K562 (cell line): ENCODE data around the gene RABGAP1L. TPM values are rescaled to one million over a fixed set of nuclear protein-coding genes. Genes with fewer than 3 reads are reported as not detected.
A peak's percentile ranks its signal among the peaks of the same experiment; 100 is the strongest.

Experiments used
- HNRNPLL ChIP-seq: fragments of 200-400 bp; formaldehyde crosslinking; IDR thresholded peaks from 2 replicates; pipeline ENCODE4 v1.6.1; 2017; ENCODE audit warnings: low read length, low read depth, mild to moderate bottlenecking; ENCODE audit not compliant: poor library complexity, severe bottlenecking
- NKRF ChIP-seq: fragments of 450-650 bp; IDR thresholded peaks from 2 replicates; pipeline ENCODE4 v1.6.1; 2016; ENCODE audit warnings: borderline replicate concordance
- PHB2 ChIP-seq: fragments of 450-650 bp; IDR thresholded peaks from 2 replicates; pipeline ENCODE4 v1.6.1; 2017; ENCODE audit warnings: low read depth
- POLR2A ChIP-seq: fragments of 450-650 bp; conservative IDR thresholded peaks from 2 replicates; pipeline ENCODE4 v1.6.1; 2016
- SMARCA5 ChIP-seq: fragments of 450-650 bp; IDR thresholded peaks from 2 replicates; pipeline ENCODE4 v1.6.1; 2016
- SP1 ChIP-seq: sonication (generic); formaldehyde crosslinking; IDR thresholded peaks from 2 replicates; pipeline ENCODE4 v1.8.1; 2022; ENCODE audit warnings: mild to moderate bottlenecking, missing genetic modification reagents
- SPI1 ChIP-seq: IDR thresholded peaks from 2 replicates; pipeline ENCODE4 v1.6.1; 2011; ENCODE audit warnings: low read depth, low read length, control low read depth, borderline replicate concordance
- TAF7 ChIP-seq: fragments of 450-650 bp; IDR thresholded peaks from 2 replicates; pipeline ENCODE4 v1.6.1; 2016; ENCODE audit warnings: missing genetic modification characterization, missing compliant biosample characterization
- ZBTB49 ChIP-seq: sonication (generic); formaldehyde crosslinking; IDR thresholded peaks from 2 replicates; pipeline ENCODE4 v1.8.0; 2022; ENCODE audit warnings: missing genetic modification reagents, mild to moderate bottlenecking, borderline replicate concordance
- ZNF140 ChIP-seq: fragments of 250-450 bp; sonication (Bioruptor Pico); IDR thresholded peaks from 2 replicates; pipeline ENCODE4 v1.8.0; 2021; ENCODE audit warnings: moderate library complexity, mild to moderate bottlenecking, inconsistent platforms
- ZNF197 ChIP-seq: fragments of 200-800 bp; sonication (Bioruptor generic); IDR thresholded peaks from 2 replicates; pipeline ENCODE4 v1.6.1; 2016; ENCODE audit warnings: low read depth, missing genetic modification characterization, missing compliant biosample characterization
- ZNF512 ChIP-seq: IDR thresholded peaks from 2 replicates; pipeline ENCODE4 v1.6.1; 2016; ENCODE audit warnings: missing genetic modification characterization, missing compliant biosample characterization
- polyA plus RNA-seq, 8 experiments: library from polyadenylated mRNA; depleted of rRNA in 4 of 8; stranded (reverse) in 5 of 8; unstranded in 3 of 8; fragments of >200 nt; fragmentation: Nextera tagmentation in 2 of 8; fragmentation: Illumina TruSeq in 1 of 8; extraction: Ambion mirVana in 2 of 8; extraction: Trizol in 1 of 8; gene quantifications; 2 replicates each; pipeline versions ENCODE4 v1.2.1 to v1.2.3, GENCODE V29; 2011 to 2014; ENCODE audit warnings: inconsistent platforms in 1 of 8, missing spikeins in 1 of 8
- total RNA-seq, 7 experiments: library from RNA; depleted of rRNA in 6 of 7; stranded (reverse); fragments of >200 nt in 6 of 7; fragmentation: Illumina TruSeq in 2 of 7; extraction: Trizol in 2 of 7; gene quantifications; 2 replicates each; pipeline versions ENCODE4 v1.2.1 to v1.2.3, GENCODE V29; 2011 to 2021; ENCODE audit warnings: low replicate concordance in 1 of 7
- TF ChIP-seq, protein P1 (sequence below): fragments of 150-350 bp; IDR thresholded peaks from 2 replicates; pipeline ENCODE4 v1.6.1; 2014; ENCODE audit warnings: low read depth, mild to moderate bottlenecking, low read length, borderline replicate concordance
- TF ChIP-seq, protein P2 (sequence below): fragments of 150-350 bp; conservative IDR thresholded peaks from 2 replicates; pipeline ENCODE4 v1.6.1; 2014; ENCODE audit warnings: low read length

The RABGAP1L gene
- total and polyA plus RNA-seq, 9 of the 15 experiments (the other 6 are each of a cell fraction or from before 2014, with no cell fraction given): 16.5 to 44.9 (median 26.7) TPM

GRCh38 chr1:174159252-174160108 is at the start of gene RABGAP1L (continued):
- TF ChIP-seq, protein P1, sequence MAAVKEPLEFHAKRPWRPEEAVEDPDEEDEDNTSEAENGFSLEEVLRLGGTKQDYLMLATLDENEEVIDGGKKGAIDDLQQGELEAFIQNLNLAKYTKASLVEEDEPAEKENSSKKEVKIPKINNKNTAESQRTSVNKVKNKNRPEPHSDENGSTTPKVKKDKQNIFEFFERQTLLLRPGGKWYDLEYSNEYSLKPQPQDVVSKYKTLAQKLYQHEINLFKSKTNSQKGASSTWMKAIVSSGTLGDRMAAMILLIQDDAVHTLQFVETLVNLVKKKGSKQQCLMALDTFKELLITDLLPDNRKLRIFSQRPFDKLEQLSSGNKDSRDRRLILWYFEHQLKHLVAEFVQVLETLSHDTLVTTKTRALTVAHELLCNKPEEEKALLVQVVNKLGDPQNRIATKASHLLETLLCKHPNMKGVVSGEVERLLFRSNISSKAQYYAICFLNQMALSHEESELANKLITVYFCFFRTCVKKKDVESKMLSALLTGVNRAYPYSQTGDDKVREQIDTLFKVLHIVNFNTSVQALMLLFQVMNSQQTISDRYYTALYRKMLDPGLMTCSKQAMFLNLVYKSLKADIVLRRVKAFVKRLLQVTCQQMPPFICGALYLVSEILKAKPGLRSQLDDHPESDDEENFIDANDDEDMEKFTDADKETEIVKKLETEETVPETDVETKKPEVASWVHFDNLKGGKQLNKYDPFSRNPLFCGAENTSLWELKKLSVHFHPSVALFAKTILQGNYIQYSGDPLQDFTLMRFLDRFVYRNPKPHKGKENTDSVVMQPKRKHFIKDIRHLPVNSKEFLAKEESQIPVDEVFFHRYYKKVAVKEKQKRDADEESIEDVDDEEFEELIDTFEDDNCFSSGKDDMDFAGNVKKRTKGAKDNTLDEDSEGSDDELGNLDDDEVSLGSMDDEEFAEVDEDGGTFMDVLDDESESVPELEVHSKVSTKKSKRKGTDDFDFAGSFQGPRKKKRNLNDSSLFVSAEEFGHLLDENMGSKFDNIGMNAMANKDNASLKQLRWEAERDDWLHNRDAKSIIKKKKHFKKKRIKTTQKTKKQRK: no peak
- TF ChIP-seq SP1 (CRISPR knock-in tag) (peak; percentile 83), ZNF512 (tag) (no peak), ZNF197 (CRISPR knock-in tag) (peak; percentile 99), POLR2A (peak; percentile 96), ZNF140 (CRISPR knock-in tag) (no peak), ZBTB49 (CRISPR knock-in tag) (0 out of 2 replicates have a peak, but pooled peaks have one; percentile 69), HNRNPLL (peak; percentile 98), NKRF (peak; percentile 81), SPI1 (peak; percentile 58; the same call in 1 of the 2 replicates), TAF7 (tag) (peak; percentile 78; the same call in 1 of the 2 replicates), PHB2 (no peak), SMARCA5 (0 out of 2 replicates have a peak, but pooled peaks have one; percentile 37)
- TF ChIP-seq, protein P2, sequence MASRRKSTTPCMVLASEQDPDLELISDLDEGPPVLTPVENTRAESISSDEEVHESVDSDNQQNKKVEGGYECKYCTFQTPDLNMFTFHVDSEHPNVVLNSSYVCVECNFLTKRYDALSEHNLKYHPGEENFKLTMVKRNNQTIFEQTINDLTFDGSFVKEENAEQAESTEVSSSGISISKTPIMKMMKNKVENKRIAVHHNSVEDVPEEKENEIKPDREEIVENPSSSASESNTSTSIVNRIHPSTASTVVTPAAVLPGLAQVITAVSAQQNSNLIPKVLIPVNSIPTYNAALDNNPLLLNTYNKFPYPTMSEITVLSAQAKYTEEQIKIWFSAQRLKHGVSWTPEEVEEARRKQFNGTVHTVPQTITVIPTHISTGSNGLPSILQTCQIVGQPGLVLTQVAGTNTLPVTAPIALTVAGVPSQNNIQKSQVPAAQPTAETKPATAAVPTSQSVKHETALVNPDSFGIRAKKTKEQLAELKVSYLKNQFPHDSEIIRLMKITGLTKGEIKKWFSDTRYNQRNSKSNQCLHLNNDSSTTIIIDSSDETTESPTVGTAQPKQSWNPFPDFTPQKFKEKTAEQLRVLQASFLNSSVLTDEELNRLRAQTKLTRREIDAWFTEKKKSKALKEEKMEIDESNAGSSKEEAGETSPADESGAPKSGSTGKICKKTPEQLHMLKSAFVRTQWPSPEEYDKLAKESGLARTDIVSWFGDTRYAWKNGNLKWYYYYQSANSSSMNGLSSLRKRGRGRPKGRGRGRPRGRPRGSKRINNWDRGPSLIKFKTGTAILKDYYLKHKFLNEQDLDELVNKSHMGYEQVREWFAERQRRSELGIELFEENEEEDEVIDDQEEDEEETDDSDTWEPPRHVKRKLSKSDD: no peak; the same call in 1 of the 2 replicates
